ENCODE results near the gene DSE.

The DSE gene

GRCh38 chr6:116491610-116492330 lies 121.0 kb downstream of the DSE start:
- no peak for DNase-seq

GRCh38 chr6:116492331-116493067 lies 121.8 kb downstream of the DSE start:
- no peak for DNase-seq
